ENCODE measurements around the gene EPHX1.

- no peak for TF ChIP-seq POLR2AphosphoS5 (IDR thresholded peaks at IDR 0.05; ENCODE audit: low read depth, low read length)
- TF ChIP-seq SIN3A (IDR thresholded peaks at IDR 0.05; ENCODE audit: borderline replicate concordance, insufficient read depth, low read length) = no peak
- TF ChIP-seq TAF1 (IDR thresholded peaks at IDR 0.05; ENCODE audit: borderline replicate concordance, insufficient read depth, low read length) = no peak
- TF ChIP-seq REST (IDR thresholded peaks at IDR 0.05; ENCODE audit: insufficient read depth in 1 of 2, low read depth in 2 of 2, low read length in 2 of 2) = no peak
These were observed 33.6 kb upstream of the EPHX1 start for GRCh38 chr1:225776294-225776693.
